ENCODE measurements around the gene RREB1.

- TF ChIP-seq CTCF (IDR thresholded peaks at IDR 0.05): no peak
- TF ChIP-seq POLR2A (IDR thresholded peaks at IDR 0.05; ENCODE audit: low read depth): no peak
Observed at GRCh38 chr6:7213416-7213815, 105.7 kb downstream of the RREB1 start.
